GM21576 (cell line): ENCODE measurements around the gene TMUB2.
"Not testable (repeated sequence)": the region's sequence is repeated elsewhere in the genome, so short reads cannot be mapped to it uniquely, and the experiment has no call there.

Experiments
- ATAC-seq: cut with Tn5 transposase; IDR thresholded peaks from one replicate; pipeline ENCODE4 v1.9.1; 2021; ENCODE audit warnings: mild to moderate bottlenecking, moderate library complexity; ENCODE audit not compliant: unreplicated experiment

The TMUB2 gene

GRCh38 chr17:44186307-44187130 is at the start of gene TMUB2:
TMUB2 (plus strand) TSS chr17:44186972; CDS start chr17:44187709, 737 bp downstream.
- ATAC-seq = peak; percentile 78

GRCh38 chr17:44137891-44138709 is 48.7 kb upstream of the TMUB2 start:
- ATAC-seq = no peak

- not testable (repeated sequence) for ATAC-seq
Observed at GRCh38 chr17:44143921-44144320, 42.9 kb upstream of the TMUB2 start.

- ATAC-seq = no peak
Observed at GRCh38 chr17:44144966-44145739, 41.6 kb upstream of the TMUB2 start.

GRCh38 chr17:44146375-44147346 is 40.1 kb upstream of the TMUB2 start:
- ATAC-seq = no peak

- ATAC-seq = no peak
Observed at GRCh38 chr17:44147812-44148211, 39.0 kb upstream of the TMUB2 start.

- not testable (repeated sequence) for ATAC-seq
Observed at GRCh38 chr17:44149066-44149465, 37.7 kb upstream of the TMUB2 start.

- no peak for ATAC-seq
Observed at GRCh38 chr17:44149750-44150329, 36.9 kb upstream of the TMUB2 start.

- no peak for ATAC-seq
Observed at GRCh38 chr17:44152875-44153274, 33.9 kb upstream of the TMUB2 start.

GRCh38 chr17:44155488-44155887 is 31.3 kb upstream of the TMUB2 start:
- no peak for ATAC-seq

GRCh38 chr17:44159519-44160210 is 27.1 kb upstream of the TMUB2 start:
- ATAC-seq = no peak

GRCh38 chr17:44164476-44164875 is 22.3 kb upstream of the TMUB2 start:
- ATAC-seq = no peak

- no peak for ATAC-seq
Observed at GRCh38 chr17:44167181-44167861, 19.5 kb upstream of the TMUB2 start.

- no peak for ATAC-seq
Observed at GRCh38 chr17:44170135-44170498, 16.7 kb upstream of the TMUB2 start.

GRCh38 chr17:44170499-44171201 is 16.1 kb upstream of the TMUB2 start, which contains the start of gene ASB16:
ASB16 (plus strand) TSS chr17:44170704; CDS start chr17:44170790, 86 bp downstream.
- no peak for ATAC-seq

- no peak for ATAC-seq
Observed at GRCh38 chr17:44171931-44172455, 14.8 kb upstream of the TMUB2 start.

- no peak for ATAC-seq
Observed at GRCh38 chr17:44174427-44174826, 12.3 kb upstream of the TMUB2 start.

- ATAC-seq = no peak
Observed at GRCh38 chr17:44176257-44176656, 10.5 kb upstream of the TMUB2 start.
